Stimulated activated CD4-positive, alpha-beta T cell treated with anti-CD3 and anti-CD28 coated beads, Interleukin-2, amount 100 ng/mL, for 24 hours (primary cell): ENCODE results near the gene FOXN1.
"Not testable (repeated sequence)": the region's sequence is repeated elsewhere in the genome, so short reads cannot be mapped to it uniquely, and the experiment has no call there.

Experiments used
- DNase-seq, 2 donors: peaks; one replicate each; pipeline ENCODE4 v3.0.0-alpha.2; 2020

The FOXN1 gene

DNA sequence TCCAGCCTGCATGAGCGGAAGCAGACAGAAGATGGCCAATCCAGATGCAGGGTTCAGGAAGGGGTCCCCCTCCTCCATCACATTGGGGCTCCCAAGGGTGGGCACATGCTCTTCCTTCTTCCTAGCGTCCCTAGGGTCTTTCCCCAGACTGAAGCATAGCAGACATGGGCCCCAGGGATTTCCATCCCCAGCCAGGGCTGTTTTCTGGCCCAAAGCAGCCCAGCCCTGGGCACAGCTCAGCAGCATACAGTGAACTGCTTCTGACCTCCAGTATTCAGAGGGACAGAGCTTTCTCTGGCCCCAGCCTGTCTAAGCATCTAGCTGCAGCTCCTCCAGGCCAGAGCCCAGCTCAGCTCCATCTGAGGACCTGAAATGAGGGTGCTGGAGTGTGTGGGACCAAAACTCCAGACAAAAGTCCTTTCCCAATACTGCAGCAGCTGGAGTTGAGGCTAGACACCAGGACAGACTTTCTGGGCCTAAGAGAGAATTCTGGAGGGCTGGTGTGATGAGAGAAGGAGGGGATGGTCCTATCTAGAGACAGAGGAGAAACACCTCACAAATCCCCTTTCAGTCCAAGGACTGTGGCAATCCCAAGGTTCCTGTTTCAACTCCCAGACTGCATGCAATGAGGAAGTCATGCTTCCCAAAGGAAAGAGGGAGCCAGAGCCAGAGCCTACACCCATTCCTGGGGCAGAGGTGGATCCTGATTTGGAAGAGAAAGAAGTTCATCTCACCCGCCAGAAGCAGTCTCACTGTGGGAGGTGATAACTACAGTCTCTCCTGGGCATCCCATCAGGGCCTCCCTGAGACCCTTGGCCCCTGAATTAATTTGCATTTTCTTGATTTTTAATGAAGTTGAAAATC lies 4.5 kb upstream of the FOXN1 start:
- no peak for DNase-seq

DNA sequence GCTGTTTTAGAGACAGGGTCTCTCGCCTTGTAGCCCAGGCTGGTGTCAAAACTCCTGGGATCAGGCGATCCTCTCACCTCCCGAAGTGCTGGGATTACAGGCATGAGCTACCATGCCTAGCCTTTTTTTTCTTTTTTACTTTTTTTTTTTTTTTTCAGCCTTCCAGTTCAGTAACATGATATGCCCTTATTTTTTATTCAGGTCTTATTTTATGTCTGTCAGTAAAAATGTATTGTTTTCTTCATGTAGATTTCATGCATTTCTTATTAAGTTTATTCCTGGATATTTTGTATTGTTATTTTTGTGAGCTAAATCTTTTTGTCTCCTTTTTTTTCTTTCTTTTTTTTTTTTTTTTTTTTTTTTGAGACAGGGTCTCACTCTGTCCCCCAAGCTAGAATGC lies 2.7 kb upstream of the FOXN1 start:
- DNase-seq: no peak

- no peak for DNase-seq
Observed at GRCh38 chr17:28506763-28507487, 777 bp downstream of the FOXN1 start.

DNA sequence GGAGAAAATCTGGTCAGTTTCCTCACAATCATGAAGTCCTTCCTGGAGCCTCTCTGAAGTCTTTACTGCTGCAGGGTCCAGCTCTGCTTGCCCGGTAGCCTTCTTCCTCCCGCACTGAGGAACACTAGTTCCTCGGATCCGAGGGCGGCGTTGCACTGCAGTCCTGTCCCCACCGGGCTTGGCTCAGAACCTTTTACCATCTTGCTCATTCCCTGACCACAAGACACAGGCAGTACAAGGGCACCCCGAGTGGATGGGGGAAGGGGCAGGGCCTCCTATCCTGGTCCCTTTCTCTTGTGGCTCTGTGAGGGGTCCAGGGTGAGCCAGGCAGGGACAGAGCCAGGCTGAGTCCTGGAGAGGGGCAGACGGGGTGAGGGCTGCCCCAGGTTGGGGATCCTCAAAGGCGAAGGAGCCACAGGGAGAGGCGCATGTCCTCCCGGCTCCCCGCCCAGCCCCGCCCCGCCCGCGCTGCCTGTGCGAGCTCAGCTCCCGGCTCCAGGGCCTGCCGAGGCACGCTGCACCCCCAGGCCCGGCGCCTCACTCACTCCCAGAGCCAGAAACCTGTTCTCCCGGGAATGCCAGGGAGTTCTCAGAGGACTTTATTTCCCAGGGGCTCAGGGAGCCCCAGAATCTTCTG lies 1.5 kb downstream of the FOXN1 start:
- no peak for DNase-seq

- no peak for DNase-seq
Observed at GRCh38 chr17:28508211-28508724, 2.1 kb downstream of the FOXN1 start.

DNA sequence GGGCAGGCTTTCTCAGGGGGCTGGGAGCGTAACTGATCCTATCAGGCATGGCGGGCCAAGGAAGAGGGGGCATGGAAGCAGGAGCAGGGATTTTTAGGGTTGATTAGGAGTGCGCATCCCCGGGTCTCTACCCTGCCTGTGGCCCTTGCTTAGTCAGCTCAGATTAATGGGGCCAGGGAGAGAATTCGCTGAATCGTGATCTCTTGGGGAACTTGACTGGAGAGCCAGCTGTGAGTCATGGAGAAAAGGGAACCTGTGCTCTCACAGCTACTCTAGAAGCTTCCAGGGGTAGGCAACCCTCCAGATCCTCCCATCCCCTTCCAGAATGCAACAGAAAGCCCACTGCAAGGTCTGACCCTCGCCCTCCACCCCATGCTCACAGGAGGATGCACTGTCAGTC lies 3.6 kb downstream of the FOXN1 start:
- DNase-seq: no peak

GRCh38 chr17:28511858-28512461 lies 5.8 kb downstream of the FOXN1 start:
- DNase-seq: no peak

- DNase-seq: no peak
Observed at GRCh38 chr17:28513476-28513875, 7.3 kb downstream of the FOXN1 start.

DNA sequence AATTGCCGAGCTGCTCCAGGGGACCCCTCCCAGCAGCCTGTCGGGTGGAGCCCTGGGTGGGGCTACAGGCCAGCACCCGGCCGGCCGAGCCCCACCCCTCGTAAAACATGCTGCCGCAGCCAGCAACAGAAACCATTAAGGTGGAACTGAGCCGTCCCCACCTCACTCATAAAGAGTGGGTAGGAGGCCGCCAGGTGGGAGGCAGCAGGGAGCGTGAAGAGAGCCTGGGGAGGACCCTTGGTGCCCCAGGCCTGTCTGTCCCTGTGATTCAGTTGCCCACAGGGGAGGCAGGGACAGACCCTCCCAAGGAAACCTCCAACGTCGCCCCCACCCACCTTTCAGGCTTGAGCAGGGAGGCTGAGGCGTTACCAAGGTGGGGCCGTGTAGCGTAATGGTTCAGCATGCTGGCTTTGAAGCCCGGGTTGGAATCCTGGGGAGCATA lies 8.4 kb downstream of the FOXN1 start:
- DNase-seq: no peak

- no peak for DNase-seq
Observed at GRCh38 chr17:28515518-28515917, 9.4 kb downstream of the FOXN1 start.

DNA sequence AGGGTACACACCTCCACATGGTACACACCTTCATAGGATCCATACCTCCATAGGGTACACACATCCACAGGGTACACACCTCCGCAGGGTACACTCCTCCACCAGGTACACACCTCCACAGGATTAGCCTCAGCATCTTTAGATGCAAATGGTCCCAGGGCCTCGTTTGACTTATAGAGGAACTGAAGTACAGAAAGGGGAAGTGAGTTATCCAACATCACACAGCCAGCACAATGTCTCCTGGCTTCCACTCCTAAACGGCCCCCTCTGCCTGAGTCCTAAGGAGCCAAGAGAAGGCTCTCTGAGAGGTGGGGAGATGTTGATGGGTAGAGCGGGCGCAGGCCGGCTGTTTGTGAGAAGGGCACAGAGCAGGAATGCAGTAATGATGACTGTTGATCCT lies 12.0 kb downstream of the FOXN1 start:
- DNase-seq: no peak

GRCh38 chr17:28518578-28518977 lies 12.4 kb downstream of the FOXN1 start:
- no peak for DNase-seq

- no peak for DNase-seq
Observed at GRCh38 chr17:28519236-28519635, 13.1 kb downstream of the FOXN1 start.

GRCh38 chr17:28520687-28521086 lies 14.5 kb downstream of the FOXN1 start:
- no peak for DNase-seq

GRCh38 chr17:28521311-28522085 lies 15.3 kb downstream of the FOXN1 start:
- no peak for DNase-seq

DNA sequence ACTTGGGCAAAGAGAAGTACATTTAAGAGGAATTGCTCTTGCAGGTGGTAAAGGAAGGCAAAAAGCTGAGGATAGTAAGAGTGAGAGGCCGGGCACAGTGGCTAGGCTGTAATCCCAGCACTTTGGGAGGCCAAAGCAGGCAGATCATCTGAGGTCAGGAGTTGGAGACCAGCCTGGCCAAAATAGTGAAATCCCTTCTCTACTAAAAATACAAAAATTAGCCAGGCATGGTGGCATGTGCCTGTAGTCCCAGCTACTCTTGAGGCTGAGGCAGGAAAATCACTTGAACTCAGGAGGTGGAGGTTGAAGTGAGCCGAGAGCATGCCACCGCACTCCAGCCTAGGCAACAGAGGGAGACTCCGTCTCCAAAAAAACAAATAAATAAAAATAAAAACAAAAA lies 16.1 kb downstream of the FOXN1 start:
- DNase-seq: not testable (repeated sequence)

- DNase-seq: no peak
Observed at GRCh38 chr17:28523186-28523585, 17.0 kb downstream of the FOXN1 start.

DNA sequence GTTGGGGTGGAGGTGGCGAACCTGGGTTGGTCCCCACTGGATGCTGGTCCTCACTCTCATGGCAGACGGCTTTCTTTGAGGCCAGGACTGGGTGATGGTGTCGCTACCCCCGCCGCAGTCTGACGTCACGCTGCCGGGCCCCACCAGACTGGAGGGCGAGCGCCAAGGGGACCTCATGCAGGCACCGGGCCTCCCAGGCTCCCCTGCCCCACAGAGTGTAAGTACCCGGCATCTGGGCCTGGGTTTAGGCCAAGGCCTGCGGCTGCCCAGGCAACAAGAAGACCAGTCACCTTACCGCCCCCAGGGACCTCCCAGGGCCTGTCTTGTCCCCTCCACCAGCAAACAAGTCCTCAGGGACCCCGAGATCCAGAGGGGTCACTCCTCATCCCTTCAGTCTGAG lies 17.7 kb downstream of the FOXN1 start:
- no peak for DNase-seq

GRCh38 chr17:28524476-28525424 lies 18.6 kb downstream of the FOXN1 start:
- DNase-seq: no peak

DNA sequence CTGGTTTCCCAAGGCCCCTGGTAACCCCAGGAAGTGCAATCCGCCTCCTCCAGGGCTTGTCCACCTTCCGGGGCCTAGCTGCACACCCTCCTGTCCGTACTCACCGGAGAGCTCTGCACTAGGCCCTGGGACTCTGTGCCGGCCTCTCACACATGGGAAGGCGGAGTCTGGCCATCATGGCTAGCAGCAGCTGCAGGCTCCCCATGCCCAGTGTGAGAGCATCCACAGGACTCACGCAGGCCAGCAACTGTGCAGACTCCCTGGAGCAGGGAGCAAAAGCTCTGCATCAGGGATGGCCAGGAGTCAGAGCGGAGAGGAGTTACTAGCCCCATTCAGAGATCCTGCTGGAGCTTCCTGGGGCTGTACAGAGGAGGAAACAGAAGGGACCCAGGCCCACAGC lies 20.2 kb downstream of the FOXN1 start:
- DNase-seq: no peak

GRCh38 chr17:28527181-28527681 lies 21.1 kb downstream of the FOXN1 start:
- no peak for DNase-seq
